HG03060 (cell line): ENCODE data around the gene ATG5.

Experiments
- ATAC-seq: cut with Tn5 transposase; IDR thresholded peaks from one replicate; pipeline ENCODE4 v1.9.1; 2021; ENCODE audit warnings: low read depth, moderate number of reproducible peaks; ENCODE audit not compliant: unreplicated experiment

ATG5 gene

GRCh38 chr6:106227612-106228507 lies 97.7 kb downstream of the ATG5 start:
- no peak for ATAC-seq

DNA sequence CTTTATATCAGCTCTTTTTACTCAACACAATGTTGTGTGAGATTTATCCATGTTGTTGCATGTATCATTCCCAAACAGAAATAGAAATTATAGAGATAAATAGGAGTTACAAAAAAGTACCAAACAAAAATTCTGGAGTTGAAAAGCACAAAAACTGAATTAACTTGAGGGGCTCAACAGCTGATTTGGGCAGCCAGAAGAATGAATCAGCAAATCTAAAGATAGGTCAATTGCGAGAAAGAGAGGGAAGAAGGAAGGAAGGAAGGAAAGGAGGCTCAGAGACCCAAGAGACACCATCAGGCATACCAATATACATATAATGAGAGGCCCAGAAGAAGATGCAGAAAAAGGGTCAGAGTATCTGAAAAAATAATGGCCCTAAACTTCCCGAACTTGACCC lies 98.9 kb downstream of the ATG5 start:
- no peak for ATAC-seq

GRCh38 chr6:106225581-106225980 lies 100.0 kb downstream of the ATG5 start:
- ATAC-seq = no peak

GRCh38 chr6:106223300-106223930 lies 102.1 kb downstream of the ATG5 start:
- ATAC-seq = no peak

DNA sequence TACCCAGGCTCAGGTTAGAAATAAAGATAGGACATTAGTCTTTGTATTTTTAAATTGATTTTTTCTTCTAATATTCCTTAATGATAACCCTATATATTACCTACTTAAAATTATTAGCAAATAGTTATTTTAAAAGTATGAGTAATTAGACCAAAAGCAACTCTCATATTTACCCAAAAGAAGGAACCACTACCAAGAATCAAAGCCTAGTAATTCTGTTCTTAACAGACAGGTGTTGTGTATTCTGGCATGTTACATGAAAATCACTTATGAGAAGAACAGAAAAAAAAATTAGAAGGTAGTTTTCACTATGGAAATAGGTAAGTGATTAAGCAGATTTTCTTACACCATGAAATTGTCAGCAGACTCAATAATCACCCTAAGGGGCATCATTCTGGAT lies 105.1 kb downstream of the ATG5 start:
- ATAC-seq = no peak

- no peak for ATAC-seq
Measured at GRCh38 chr6:106216527-106216926, 109.0 kb downstream of the ATG5 start.

GRCh38 chr6:106215608-106216007 lies 110.0 kb downstream of the ATG5 start:
- ATAC-seq = no peak

GRCh38 chr6:106214531-106214930 lies 111.0 kb downstream of the ATG5 start:
- no peak for ATAC-seq

DNA sequence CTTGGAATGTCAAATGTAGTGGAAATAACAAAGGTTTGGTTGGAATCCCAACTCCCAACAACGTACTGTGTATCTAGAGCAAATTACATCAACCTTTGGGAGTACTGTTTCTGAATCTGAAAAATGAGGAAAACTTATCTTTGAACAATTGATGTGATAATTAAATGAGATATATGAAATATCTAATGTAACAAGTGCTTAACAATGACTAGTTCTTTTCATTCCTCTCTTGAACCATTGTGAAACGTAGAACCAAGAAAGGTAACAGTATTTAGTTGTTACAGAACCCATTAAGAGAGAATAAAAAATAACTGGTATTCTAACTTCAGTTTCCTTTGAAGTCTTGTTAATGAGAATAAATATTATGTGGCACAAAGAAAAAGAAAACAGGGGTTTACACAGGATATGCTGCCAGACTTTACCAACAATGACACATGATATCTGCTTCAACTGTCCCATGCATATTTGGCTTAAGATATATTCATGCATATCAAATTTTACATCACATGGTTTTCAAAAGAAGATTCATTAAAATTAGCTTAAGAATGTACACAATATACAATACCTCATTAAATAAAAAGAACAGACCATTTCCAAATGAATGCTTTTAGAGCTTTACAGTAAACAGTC lies 111.8 kb downstream of the ATG5 start:
- no peak for ATAC-seq

DNA sequence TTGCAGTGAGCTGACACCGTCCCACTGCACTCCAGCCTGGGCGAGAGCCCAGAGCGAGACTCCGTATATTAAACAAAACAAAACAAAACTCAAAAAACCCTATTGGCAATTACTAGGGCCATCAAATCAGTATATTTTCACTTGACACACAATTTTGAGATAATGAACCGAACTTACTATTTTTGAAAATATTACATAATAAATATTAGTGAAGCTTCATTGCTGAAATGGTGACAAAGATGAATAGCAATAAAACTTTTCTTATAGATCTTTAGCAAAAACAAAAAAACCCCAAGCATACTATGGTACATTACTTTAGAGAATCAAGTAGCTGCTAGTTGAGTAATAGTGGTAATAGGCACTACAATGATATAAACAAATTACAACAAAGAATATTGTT lies 113.0 kb downstream of the ATG5 start:
- ATAC-seq = no peak

- peak; percentile 79 for ATAC-seq
Measured at GRCh38 chr6:106206905-106207304, 118.7 kb downstream of the ATG5 start.

DNA sequence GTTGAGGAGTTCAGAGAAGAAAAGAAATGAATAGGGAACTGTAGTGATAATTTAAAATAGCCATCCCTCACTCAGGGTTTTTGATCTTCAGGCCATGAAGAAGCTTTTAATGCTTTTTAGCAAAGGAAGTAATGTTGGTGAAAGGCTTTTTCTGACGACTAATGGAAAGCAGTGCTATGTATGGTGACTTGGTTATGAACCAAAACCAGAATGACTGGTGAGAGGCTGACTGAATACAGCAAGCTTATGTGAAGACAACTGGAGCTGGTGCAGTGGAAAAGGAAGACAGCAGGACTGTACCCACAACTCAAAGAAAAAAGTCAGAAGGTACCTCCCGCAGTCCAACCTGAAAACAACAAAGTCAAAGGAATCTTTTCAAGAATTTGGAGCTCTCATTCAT lies 120.6 kb downstream of the ATG5 start:
- ATAC-seq = no peak

DNA sequence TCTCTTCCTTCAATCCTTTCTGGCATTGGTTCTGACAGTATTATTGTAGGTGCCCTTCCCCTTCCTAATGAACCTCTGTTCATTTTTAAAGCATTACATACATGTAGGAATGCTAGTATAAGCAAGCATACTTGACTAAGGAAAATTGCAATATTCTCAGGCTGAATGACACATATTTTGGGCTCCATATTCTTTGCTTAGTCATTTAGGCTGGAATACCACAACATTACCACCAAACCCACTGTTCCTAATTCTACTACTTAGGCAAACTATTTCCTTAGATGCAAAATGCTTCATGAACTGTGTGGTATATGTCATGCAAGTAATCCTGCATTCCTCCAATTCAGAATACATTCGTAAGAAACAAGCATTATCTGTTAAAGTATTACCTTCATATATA lies 125.6 kb downstream of the ATG5 start:
- ATAC-seq = no peak

- ATAC-seq = no peak
Measured at GRCh38 chr6:106199331-106199730, 126.2 kb downstream of the ATG5 start.

- no peak for ATAC-seq
Measured at GRCh38 chr6:106197441-106197840, 128.1 kb downstream of the ATG5 start.

- no peak for ATAC-seq
Measured at GRCh38 chr6:106194949-106195921, 130.3 kb downstream of the ATG5 start.

GRCh38 chr6:106192824-106193223 lies 132.7 kb downstream of the ATG5 start:
- ATAC-seq = no peak

DNA sequence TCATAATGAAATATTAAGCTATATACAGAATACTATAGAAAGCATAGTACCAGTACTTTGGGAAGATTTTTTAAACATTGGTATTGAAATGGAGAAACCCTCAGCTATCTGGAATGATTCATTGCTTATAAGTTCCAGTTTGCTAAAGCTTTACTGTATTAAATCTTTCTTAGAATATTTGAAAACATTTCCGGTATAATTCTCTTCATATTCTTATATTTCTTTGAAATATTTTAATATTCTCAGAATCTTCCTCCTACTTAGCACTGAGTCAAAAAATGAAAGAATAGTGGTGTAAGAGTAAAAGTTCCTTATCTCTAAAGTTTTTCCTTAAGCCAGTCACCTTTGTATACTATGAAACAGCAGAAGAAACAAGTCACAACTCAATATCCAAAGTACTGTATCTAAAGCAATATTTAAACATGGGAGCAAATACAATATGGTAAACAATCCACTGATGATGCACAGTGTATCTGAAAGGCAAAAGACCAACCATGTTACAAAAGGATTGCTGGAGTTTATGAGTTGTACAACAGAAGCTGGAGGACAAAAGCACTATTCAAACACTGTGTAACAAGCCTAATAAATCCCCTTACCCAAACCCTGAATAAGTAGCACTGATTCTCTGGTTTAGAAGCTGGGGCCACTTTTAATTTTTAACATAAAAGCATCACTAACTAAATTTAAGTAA lies 137.3 kb downstream of the ATG5 start:
- ATAC-seq = no peak

- no peak for ATAC-seq
Measured at GRCh38 chr6:106187424-106187982, 138.1 kb downstream of the ATG5 start.

DNA sequence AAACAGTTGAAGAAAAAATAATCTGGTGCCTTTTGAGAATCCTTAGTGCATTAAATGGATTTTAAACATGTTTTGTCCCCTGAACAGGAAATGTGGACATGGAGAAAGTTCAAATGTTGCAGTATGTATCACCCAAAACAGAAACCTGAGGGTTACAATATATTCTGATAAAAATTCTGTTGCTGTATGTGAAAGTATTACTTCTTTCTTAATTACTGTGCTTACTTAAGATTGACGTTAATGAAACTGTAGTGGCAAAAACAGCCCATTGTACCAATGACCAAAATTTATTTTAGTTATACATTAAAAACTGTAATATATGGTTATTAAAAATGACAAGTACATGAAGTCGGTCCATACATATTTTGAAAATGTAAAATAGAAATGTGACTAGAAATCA lies 138.8 kb downstream of the ATG5 start:
- ATAC-seq = no peak
